Neural progenitor cell (in vitro differentiated cells): Measurements from ENCODE around the gene SPR. TPM values are rescaled to one million over a fixed set of nuclear protein-coding genes. Genes with fewer than 3 reads are reported as not detected.

Source experiments
- DNase-seq: peaks from one replicate; pipeline ENCODE4 v3.0.0-alpha.2; 2016; ENCODE audit warnings: low spot score
- H2AFZ ChIP-seq: fragments of 200-600 bp; sonication (generic); replicated peaks from 2 replicates; pipeline ENCODE4 v1.6.1; 2016; ENCODE audit warnings: antibody characterized with exemption
- H3F3A ChIP-seq: fragments of 200-600 bp; sonication (generic); 2 replicates; pipeline ENCODE4 v1.6.1; 2016; ENCODE audit warnings: antibody characterized with exemption, low read depth
- H3K27ac ChIP-seq: fragments of 200-600 bp; sonication (generic); 2 replicates; pipeline ENCODE4 v1.5.1; 2016; ENCODE audit warnings: mild to moderate bottlenecking
- H3K27me3 ChIP-seq: fragments of 200-600 bp; sonication (generic); 2 replicates; pipeline ENCODE4 v1.6.1; 2016; ENCODE audit warnings: mild to moderate bottlenecking, moderate library complexity
- H3K36me3 ChIP-seq: fragments of 200-600 bp; sonication (generic); 2 replicates; pipeline ENCODE4 v1.5.1; 2016
- H3K4me1 ChIP-seq: fragments of 200-600 bp; sonication (generic); 2 replicates; pipeline ENCODE4 v1.6.1; 2016; ENCODE audit warnings: mixed run types
- H3K4me2 ChIP-seq: fragments of 200-600 bp; sonication (generic); 2 replicates; pipeline ENCODE4 v1.6.1; 2016
- H3K4me3 ChIP-seq: fragments of 200-600 bp; sonication (generic); 2 replicates; pipeline ENCODE4 v1.5.1; 2016
- H3K79me2 ChIP-seq: fragments of 200-600 bp; sonication (generic); 2 replicates; pipeline ENCODE4 v1.6.1; 2016; ENCODE audit warnings: low read depth
- H3K9ac ChIP-seq: fragments of 200-600 bp; sonication (generic); 2 replicates; pipeline ENCODE4 v1.6.1; 2016
- H3K9me3 ChIP-seq: fragments of 200-600 bp; sonication (generic); 2 replicates; pipeline ENCODE4 v1.5.1; 2016; ENCODE audit warnings: low read depth
- H4K20me1 ChIP-seq: fragments of 200-600 bp; sonication (generic); 2 replicates; pipeline ENCODE4 v1.6.1; 2016; ENCODE audit warnings: low read depth
- H3K27ac Mint-ChIP-seq: 3 replicates; pipeline ENCODE4 v1.8.0; 2021; ENCODE audit warnings: mixed read lengths
- H3K27me3 Mint-ChIP-seq: 2 replicates; pipeline ENCODE4 v1.8.0; 2022; ENCODE audit warnings: low read depth, mild to moderate bottlenecking, inconsistent platforms, moderate library complexity, mixed read lengths; ENCODE audit not compliant: insufficient read depth
- H3K36me3 Mint-ChIP-seq: 3 replicates; pipeline ENCODE4 v1.8.0; 2021; ENCODE audit warnings: mixed read lengths
- H3K4me1 Mint-ChIP-seq: 3 replicates; pipeline ENCODE4 v1.8.0; 2021; ENCODE audit warnings: mixed read lengths
- H3K4me3 Mint-ChIP-seq: 3 replicates; pipeline ENCODE4 v1.8.0; 2021; ENCODE audit warnings: mild to moderate bottlenecking, moderate library complexity, mixed read lengths
- H3K9me3 Mint-ChIP-seq: 3 replicates; pipeline ENCODE4 v1.8.0; 2020; ENCODE audit warnings: mixed read lengths
- EZH2 ChIP-seq: fragments of 200-600 bp; sonication (generic); IDR thresholded peaks from 2 replicates; pipeline ENCODE4 v1.6.1; 2017; ENCODE audit warnings: antibody characterized with exemption, mild to moderate bottlenecking, moderate library complexity
- EZH2phosphoT487 ChIP-seq: fragments of 200-600 bp; sonication (generic); IDR thresholded peaks from 2 replicates; pipeline ENCODE4 v1.6.1; 2017; ENCODE audit warnings: antibody characterized with exemption
- total RNA-seq: library from RNA; depleted of rRNA; stranded (reverse); fragments of >200 nt; gene quantifications from 2 replicates; pipeline ENCODE4 v1.2.3, GENCODE V29; 2015; ENCODE audit warnings: low replicate concordance
- TF ChIP-seq, protein P1 (sequence below): fragments of 200-600 bp; sonication (generic); IDR thresholded peaks from 2 replicates; pipeline ENCODE4 v1.5.1; 2017; ENCODE audit warnings: antibody characterized with exemption, mild to moderate bottlenecking

Gene SPR
- total RNA-seq, 1 donor from 2014 or later: 2.2 TPM

DNA sequence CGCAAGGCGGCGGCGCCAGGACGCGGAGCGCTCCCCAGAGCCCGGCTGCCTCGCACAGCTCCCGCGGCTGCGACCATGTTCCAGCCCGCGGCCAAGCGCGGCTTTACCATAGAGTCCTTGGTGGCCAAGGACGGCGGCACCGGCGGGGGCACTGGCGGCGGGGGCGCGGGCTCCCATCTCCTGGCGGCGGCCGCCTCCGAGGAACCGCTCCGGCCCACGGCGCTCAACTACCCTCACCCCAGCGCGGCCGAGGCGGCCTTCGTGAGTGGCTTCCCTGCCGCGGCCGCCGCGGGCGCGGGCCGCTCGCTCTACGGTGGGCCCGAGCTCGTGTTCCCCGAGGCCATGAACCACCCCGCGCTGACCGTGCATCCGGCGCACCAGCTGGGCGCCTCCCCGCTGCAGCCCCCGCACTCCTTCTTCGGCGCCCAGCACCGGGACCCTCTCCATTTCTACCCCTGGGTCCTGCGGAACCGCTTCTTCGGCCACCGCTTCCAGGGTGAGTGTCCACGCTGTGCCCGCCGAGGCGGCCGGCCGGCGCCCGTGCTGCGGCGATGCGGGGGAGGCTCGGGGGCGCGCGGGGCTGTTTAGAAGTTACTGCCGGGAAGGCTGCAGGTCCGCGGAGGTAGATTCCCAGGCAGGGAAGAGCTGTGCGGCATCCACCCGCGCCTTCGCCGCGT is 30.8 kb downstream of the SPR start:
- H3K36me3 ChIP-seq: no peaks in the 10 kb centered on the region
- H3K4me2 ChIP-seq: peak overlapping the region; percentile 91
- peaks cover 71% of the 10 kb centered on the region for H4K20me1 ChIP-seq
- H3K9me3 ChIP-seq: no peaks in the 10 kb centered on the region
- no peaks in the 10 kb centered on the region for H3K79me2 ChIP-seq
- Mint-ChIP-seq H3K27ac (no peak overlapping the region), H3K36me3 (no peaks in the 10 kb centered on the region), H3K4me1 (peaks cover 21% of the 10 kb centered on the region), H3K9me3 (peaks cover 2% of the 10 kb centered on the region), H3K27me3 (peaks cover 80% of the 10 kb centered on the region), H3K4me3 (peak overlapping the region; percentile 82)
- peaks cover 100% of the 10 kb centered on the region for H3K27me3 ChIP-seq
- peak; percentile 81 for DNase-seq
- H3K4me3 ChIP-seq: peak overlapping the region; percentile 44
- peak overlapping the region; percentile 32 for H2AFZ ChIP-seq
- H3K9ac ChIP-seq: no peak overlapping the region
- peaks cover 51% of the 10 kb centered on the region for H3K4me1 ChIP-seq
- TF ChIP-seq EZH2phosphoT487: peak; percentile 98
- TF ChIP-seq, protein P1, sequence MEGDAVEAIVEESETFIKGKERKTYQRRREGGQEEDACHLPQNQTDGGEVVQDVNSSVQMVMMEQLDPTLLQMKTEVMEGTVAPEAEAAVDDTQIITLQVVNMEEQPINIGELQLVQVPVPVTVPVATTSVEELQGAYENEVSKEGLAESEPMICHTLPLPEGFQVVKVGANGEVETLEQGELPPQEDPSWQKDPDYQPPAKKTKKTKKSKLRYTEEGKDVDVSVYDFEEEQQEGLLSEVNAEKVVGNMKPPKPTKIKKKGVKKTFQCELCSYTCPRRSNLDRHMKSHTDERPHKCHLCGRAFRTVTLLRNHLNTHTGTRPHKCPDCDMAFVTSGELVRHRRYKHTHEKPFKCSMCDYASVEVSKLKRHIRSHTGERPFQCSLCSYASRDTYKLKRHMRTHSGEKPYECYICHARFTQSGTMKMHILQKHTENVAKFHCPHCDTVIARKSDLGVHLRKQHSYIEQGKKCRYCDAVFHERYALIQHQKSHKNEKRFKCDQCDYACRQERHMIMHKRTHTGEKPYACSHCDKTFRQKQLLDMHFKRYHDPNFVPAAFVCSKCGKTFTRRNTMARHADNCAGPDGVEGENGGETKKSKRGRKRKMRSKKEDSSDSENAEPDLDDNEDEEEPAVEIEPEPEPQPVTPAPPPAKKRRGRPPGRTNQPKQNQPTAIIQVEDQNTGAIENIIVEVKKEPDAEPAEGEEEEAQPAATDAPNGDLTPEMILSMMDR: no peak
- TF ChIP-seq EZH2: peak; percentile 99
- no peak overlapping the region for H3K27ac ChIP-seq
- peaks cover 62% of the 10 kb centered on the region for H3F3A ChIP-seq

DNA sequence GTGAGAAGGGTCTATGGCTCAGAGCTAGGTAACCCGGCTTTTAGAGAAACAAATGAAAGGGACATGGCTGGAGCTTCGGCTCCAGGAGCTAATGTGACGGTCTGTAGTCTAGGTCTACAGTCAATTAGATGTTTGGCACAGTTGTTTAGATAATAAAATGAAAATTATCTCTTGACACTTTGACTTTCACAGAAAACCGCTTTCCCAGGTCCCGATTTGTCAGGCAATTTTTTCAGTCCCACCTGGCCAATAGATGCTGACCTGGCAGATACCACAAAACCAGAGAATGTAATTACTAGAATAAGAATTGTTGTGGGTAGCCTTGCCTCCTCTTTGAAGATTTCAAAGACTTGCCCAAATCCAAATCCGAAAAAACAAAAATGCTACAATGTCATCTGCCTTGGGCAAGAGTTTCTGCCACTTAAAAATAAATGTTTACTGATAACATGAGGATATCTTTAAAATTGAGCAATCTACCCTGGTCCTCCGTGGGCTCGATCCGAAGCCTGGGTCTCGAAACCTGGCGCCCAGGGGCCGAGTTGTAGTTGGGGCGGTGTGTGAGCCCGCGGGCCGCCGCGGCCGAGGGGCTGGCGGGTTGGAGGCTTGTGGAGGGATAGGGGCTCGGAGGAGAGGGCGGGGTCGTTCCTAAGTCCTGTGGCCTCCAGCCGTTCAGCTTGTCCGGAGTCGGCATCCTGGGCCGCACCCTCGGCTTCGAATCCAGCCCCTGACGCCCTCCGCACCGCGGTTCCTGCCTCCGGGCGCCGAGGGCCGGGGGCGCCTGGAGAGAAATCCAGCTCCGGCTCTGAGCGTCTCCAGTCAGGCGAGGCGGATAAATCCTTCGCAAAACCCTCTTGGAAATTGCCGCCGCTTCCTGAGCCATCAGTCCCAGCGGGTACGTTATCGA is 32.5 kb downstream of the SPR start:
- peaks cover 21% of the 10 kb centered on the region for H3K4me1 Mint-ChIP-seq
- H3K36me3 Mint-ChIP-seq: no peaks in the 10 kb centered on the region
- H3K4me2 ChIP-seq: peak overlapping the region; percentile 91
- H2AFZ ChIP-seq: peak overlapping the region; percentile 72
- no peak overlapping the region for H3K9ac ChIP-seq
- peaks cover 46% of the 10 kb centered on the region for H3K4me1 ChIP-seq
- H3K4me3 ChIP-seq: peak overlapping the region; percentile 44
- H3K27ac Mint-ChIP-seq: no peak overlapping the region
- H4K20me1 ChIP-seq: peaks cover 71% of the 10 kb centered on the region
- peaks cover 77% of the 10 kb centered on the region for H3K27me3 Mint-ChIP-seq
- H3K36me3 ChIP-seq: no peaks in the 10 kb centered on the region
- peaks cover 2% of the 10 kb centered on the region for H3K9me3 Mint-ChIP-seq
- no peaks in the 10 kb centered on the region for H3K79me2 ChIP-seq
- H3K27ac ChIP-seq: no peak overlapping the region
- H3F3A ChIP-seq: peaks cover 52% of the 10 kb centered on the region
- no peaks in the 10 kb centered on the region for H3K9me3 ChIP-seq
- DNase-seq: peak; percentile 85
- no peak for TF ChIP-seq EZH2phosphoT487
- peak; percentile 86 for TF ChIP-seq EZH2
- H3K27me3 ChIP-seq: peaks cover 100% of the 10 kb centered on the region
- peak overlapping the region; percentile 71 for H3K4me3 Mint-ChIP-seq

DNA sequence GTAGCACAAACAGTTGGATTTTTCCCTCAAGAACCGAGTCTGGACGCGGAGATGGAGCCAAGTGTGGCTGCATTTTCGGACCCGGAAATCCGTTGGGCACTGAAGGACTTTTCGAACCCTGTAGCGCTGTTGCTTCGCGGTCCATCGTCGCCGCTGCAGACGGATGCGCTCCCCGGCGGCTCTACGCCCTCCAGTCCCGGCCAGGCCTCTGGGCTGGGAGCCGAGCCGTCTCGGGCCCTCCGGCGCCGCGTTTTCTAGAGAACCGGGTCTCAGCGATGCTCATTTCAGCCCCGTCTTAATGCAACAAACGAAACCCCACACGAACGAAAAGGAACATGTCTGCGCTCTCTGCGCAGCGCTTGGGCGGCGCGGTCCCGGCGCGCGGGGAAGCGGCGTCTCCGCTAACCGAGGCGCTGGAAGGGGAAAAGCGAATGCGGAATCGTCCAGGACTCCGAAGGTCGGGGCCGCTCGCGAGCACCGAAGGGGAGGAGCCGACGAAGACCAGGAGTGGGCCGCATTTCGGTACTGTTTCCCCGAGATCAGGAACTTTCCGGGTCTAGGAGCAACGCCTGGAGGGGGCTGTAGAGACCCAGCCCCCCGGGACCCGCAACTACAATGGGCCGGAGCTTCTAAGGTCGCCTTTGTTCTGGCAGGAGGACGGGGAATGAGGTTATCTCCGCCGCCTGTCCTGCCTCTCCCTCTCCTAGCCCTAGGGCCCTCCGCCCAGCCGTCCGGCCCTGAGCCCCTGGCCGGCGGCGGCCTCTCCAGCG is 33.3 kb downstream of the SPR start:
- peaks cover 46% of the 10 kb centered on the region for H3K4me1 ChIP-seq
- peak overlapping the region; percentile 72 for H2AFZ ChIP-seq
- H3K4me3 Mint-ChIP-seq: peak overlapping the region; percentile 71

More for the DNA sequence above, 33.3 kb downstream of the SPR start:
- TF ChIP-seq EZH2phosphoT487: peak; percentile 93
- TF ChIP-seq, protein P1: no peak
- peak; percentile 96 for TF ChIP-seq EZH2
- peak; percentile 90 for DNase-seq
- H3K4me1 Mint-ChIP-seq: peaks cover 14% of the 10 kb centered on the region
- H3K4me2 ChIP-seq: peak overlapping the region; percentile 91
- no peaks in the 10 kb centered on the region for H3K36me3 Mint-ChIP-seq
- peaks cover 100% of the 10 kb centered on the region for H3K27me3 ChIP-seq
- H4K20me1 ChIP-seq: peaks cover 72% of the 10 kb centered on the region
- H3K79me2 ChIP-seq: no peaks in the 10 kb centered on the region
- H3K9me3 ChIP-seq: no peaks in the 10 kb centered on the region
- H3K9ac ChIP-seq: no peak overlapping the region
- no peak overlapping the region for H3K27ac ChIP-seq
- H3K27ac Mint-ChIP-seq: no peak overlapping the region
- peaks cover 69% of the 10 kb centered on the region for H3K27me3 Mint-ChIP-seq
- H3K36me3 ChIP-seq: no peaks in the 10 kb centered on the region
- peaks cover 2% of the 10 kb centered on the region for H3K9me3 Mint-ChIP-seq
- H3K4me3 ChIP-seq: peak overlapping the region; percentile 44
- peaks cover 51% of the 10 kb centered on the region for H3F3A ChIP-seq
